Measurements from ENCODE around the gene MAFF. TPM values are rescaled to one million over a fixed set of nuclear protein-coding genes. Genes with fewer than 3 reads are reported as not detected.

The MAFF gene
- total RNA-seq, 2 donors from 2014 or later, result 44.4 to 80.2 TPM

- Mint-ChIP-seq H3K4me1 (peaks cover 11% of the 10 kb centered on the region), H3K4me3 (no peak overlapping the region), H3K27me3 (no peaks in the 10 kb centered on the region), H3K27ac (no peak overlapping the region), H3K36me3 (ENCODE audit: low read depth) (peaks cover 3% of the 10 kb centered on the region)
- DNase-seq, result no peak
- no peak for ATAC-seq
- H3K9me3 ChIP-seq (ENCODE audit: control insufficient read depth, low read length, poor library complexity, severe bottlenecking), result no peaks in the 10 kb centered on the region
Measured at GRCh38 chr22:38243007-38243765, 41.4 kb downstream of the MAFF start.

GRCh38 chr22:38244106-38244505 is 42.3 kb downstream of the MAFF start:
- DNase-seq, result no peak
- H3K27ac Mint-ChIP-seq, result no peak overlapping the region
- peaks cover 14% of the 10 kb centered on the region for H3K4me1 Mint-ChIP-seq

GRCh38 chr22:38246046-38246658 is 44.4 kb downstream of the MAFF start:
- H3K36me3 Mint-ChIP-seq (ENCODE audit: low read depth), result no peaks in the 10 kb centered on the region
- H3K9me3 ChIP-seq (ENCODE audit: control insufficient read depth, low read length, poor library complexity, severe bottlenecking), result no peaks in the 10 kb centered on the region
- ATAC-seq (no peak), DNase-seq (no peak)
- peaks cover 3% of the 10 kb centered on the region for H3K4me1 Mint-ChIP-seq
- no peaks in the 10 kb centered on the region for H3K27me3 Mint-ChIP-seq
- H3K27ac Mint-ChIP-seq, result no peak overlapping the region
- H3K4me3 Mint-ChIP-seq, result no peak overlapping the region

More at GRCh38 chr22:38244106-38244505, 42.3 kb downstream of the MAFF start:
- no peaks in the 10 kb centered on the region for H3K9me3 ChIP-seq (ENCODE audit: control insufficient read depth, low read length, poor library complexity, severe bottlenecking)
- Mint-ChIP-seq H3K4me3 (no peak overlapping the region), H3K36me3 (ENCODE audit: low read depth) (peaks cover 3% of the 10 kb centered on the region), H3K27me3 (no peaks in the 10 kb centered on the region)
- ATAC-seq, result no peak

- Mint-ChIP-seq H3K4me3 (no peak overlapping the region), H3K27ac (no peak overlapping the region), H3K4me1 (peaks cover 3% of the 10 kb centered on the region), H3K36me3 (ENCODE audit: low read depth) (no peaks in the 10 kb centered on the region), H3K27me3 (no peaks in the 10 kb centered on the region)
- no peaks in the 10 kb centered on the region for H3K9me3 ChIP-seq (ENCODE audit: control insufficient read depth, low read length, poor library complexity, severe bottlenecking)
- ATAC-seq (no peak), DNase-seq (no peak)
Measured at GRCh38 chr22:38246692-38247091, 44.9 kb downstream of the MAFF start.

GRCh38 chr22:38247713-38248112 is 45.9 kb downstream of the MAFF start:
- Mint-ChIP-seq H3K27ac (no peak overlapping the region), H3K4me1 (peaks cover 3% of the 10 kb centered on the region), H3K27me3 (no peaks in the 10 kb centered on the region), H3K4me3 (no peak overlapping the region), H3K36me3 (ENCODE audit: low read depth) (no peaks in the 10 kb centered on the region)
- ATAC-seq (no peak), DNase-seq (no peak)
- H3K9me3 ChIP-seq (ENCODE audit: control insufficient read depth, low read length, poor library complexity, severe bottlenecking), result no peaks in the 10 kb centered on the region

- H3K9me3 ChIP-seq (ENCODE audit: control insufficient read depth, low read length, poor library complexity, severe bottlenecking), result no peaks in the 10 kb centered on the region
- H3K36me3 Mint-ChIP-seq (ENCODE audit: low read depth), result no peaks in the 10 kb centered on the region
- ATAC-seq (no peak), DNase-seq (no peak)
- H3K4me3 Mint-ChIP-seq, result no peak overlapping the region
- H3K27ac Mint-ChIP-seq, result no peak overlapping the region
- H3K4me1 Mint-ChIP-seq, result peaks cover 3% of the 10 kb centered on the region
- H3K27me3 Mint-ChIP-seq, result no peaks in the 10 kb centered on the region
Measured at GRCh38 chr22:38248280-38248679, 46.5 kb downstream of the MAFF start.

GRCh38 chr22:38249301-38249700 is 47.5 kb downstream of the MAFF start:
- DNase-seq, result no peak
- H3K9me3 ChIP-seq (ENCODE audit: control insufficient read depth, low read length, poor library complexity, severe bottlenecking), result no peaks in the 10 kb centered on the region
- no peak for ATAC-seq
- Mint-ChIP-seq H3K4me1 (peaks cover 3% of the 10 kb centered on the region), H3K27me3 (no peaks in the 10 kb centered on the region), H3K27ac (no peak overlapping the region), H3K4me3 (no peak overlapping the region), H3K36me3 (ENCODE audit: low read depth) (no peaks in the 10 kb centered on the region)

GRCh38 chr22:38249803-38250642 is 48.2 kb downstream of the MAFF start:
- no peak for ATAC-seq
- Mint-ChIP-seq H3K27ac (peak overlapping the region; percentile 41), H3K4me3 (no peak overlapping the region), H3K27me3 (no peaks in the 10 kb centered on the region), H3K36me3 (ENCODE audit: low read depth) (no peaks in the 10 kb centered on the region), H3K4me1 (peaks cover 3% of the 10 kb centered on the region)
- H3K9me3 ChIP-seq (ENCODE audit: control insufficient read depth, low read length, poor library complexity, severe bottlenecking), result no peaks in the 10 kb centered on the region
- DNase-seq, result no peak

- no peaks in the 10 kb centered on the region for H3K27me3 Mint-ChIP-seq
- ATAC-seq (no peak), DNase-seq (no peak)
- peak overlapping the region; percentile 41 for H3K27ac Mint-ChIP-seq
- H3K9me3 ChIP-seq (ENCODE audit: control insufficient read depth, low read length, poor library complexity, severe bottlenecking), result no peaks in the 10 kb centered on the region
- H3K4me3 Mint-ChIP-seq, result no peak overlapping the region
- H3K4me1 Mint-ChIP-seq, result peaks cover 5% of the 10 kb centered on the region
- no peaks in the 10 kb centered on the region for H3K36me3 Mint-ChIP-seq (ENCODE audit: low read depth)
Measured at GRCh38 chr22:38250643-38251340, 49.0 kb downstream of the MAFF start.

GRCh38 chr22:38251341-38251692 is 49.5 kb downstream of the MAFF start:
- no peak overlapping the region for H3K4me3 Mint-ChIP-seq
- no peak for DNase-seq
- H3K27me3 Mint-ChIP-seq, result no peaks in the 10 kb centered on the region
- no peaks in the 10 kb centered on the region for H3K36me3 Mint-ChIP-seq (ENCODE audit: low read depth)
- ATAC-seq, result no peak
- H3K9me3 ChIP-seq (ENCODE audit: control insufficient read depth, low read length, poor library complexity, severe bottlenecking), result no peaks in the 10 kb centered on the region
- H3K4me1 Mint-ChIP-seq, result peaks cover 5% of the 10 kb centered on the region
- no peak overlapping the region for H3K27ac Mint-ChIP-seq

GRCh38 chr22:38255697-38256096 is 53.9 kb downstream of the MAFF start:
- no peak overlapping the region for H3K27ac Mint-ChIP-seq
- H3K4me1 Mint-ChIP-seq, result peaks cover 11% of the 10 kb centered on the region
- no peak overlapping the region for H3K4me3 Mint-ChIP-seq
- H3K9me3 ChIP-seq (ENCODE audit: control insufficient read depth, low read length, poor library complexity, severe bottlenecking), result no peaks in the 10 kb centered on the region
- no peaks in the 10 kb centered on the region for H3K36me3 Mint-ChIP-seq (ENCODE audit: low read depth)
- no peaks in the 10 kb centered on the region for H3K27me3 Mint-ChIP-seq
- DNase-seq (no peak), ATAC-seq (no peak)

- H3K4me3 Mint-ChIP-seq, result no peak overlapping the region
- H3K9me3 ChIP-seq (ENCODE audit: control insufficient read depth, low read length, poor library complexity, severe bottlenecking), result no peaks in the 10 kb centered on the region
- H3K36me3 Mint-ChIP-seq (ENCODE audit: low read depth), result no peaks in the 10 kb centered on the region
- H3K27me3 Mint-ChIP-seq, result no peaks in the 10 kb centered on the region
- no peak for ATAC-seq
- H3K4me1 Mint-ChIP-seq, result peaks cover 19% of the 10 kb centered on the region
- H3K27ac Mint-ChIP-seq, result no peak overlapping the region
- no peak for DNase-seq
Measured at GRCh38 chr22:38257181-38257580, 55.4 kb downstream of the MAFF start.

- ATAC-seq, result no peak
- H3K4me3 Mint-ChIP-seq, result no peak overlapping the region
- H3K4me1 Mint-ChIP-seq, result peaks cover 22% of the 10 kb centered on the region
- no peak overlapping the region for H3K27ac Mint-ChIP-seq
- H3K36me3 Mint-ChIP-seq (ENCODE audit: low read depth), result no peaks in the 10 kb centered on the region
- no peaks in the 10 kb centered on the region for H3K9me3 ChIP-seq (ENCODE audit: control insufficient read depth, low read length, poor library complexity, severe bottlenecking)
- no peaks in the 10 kb centered on the region for H3K27me3 Mint-ChIP-seq
- DNase-seq, result no peak
Measured at GRCh38 chr22:38257650-38258250, 56.0 kb downstream of the MAFF start.

All from T-helper 17 cell (primary cell).